SU-DHL-6 (cell line): ENCODE measurements around the gene ZNF678.

Experiments used
- H2AFZ ChIP-seq: fragments of 200-600 bp; sonication (generic); 2 replicates; pipeline ENCODE4 v1.6.1; 2014; ENCODE audit warnings: low read depth, mild to moderate bottlenecking, moderate library complexity, mixed read lengths, antibody characterized with exemption, low read length; ENCODE audit not compliant: severe bottlenecking
- H3F3A ChIP-seq: fragments of 200-600 bp; shearing (Covaris generic); 2 replicates; pipeline ENCODE4 v1.6.0; 2016; ENCODE audit warnings: antibody characterized with exemption, mild to moderate bottlenecking; ENCODE audit not compliant: insufficient read depth
- H3K27ac ChIP-seq: fragments of 200-600 bp; sonication (generic); 2 replicates; pipeline ENCODE4 v1.5.1; 2016; ENCODE audit warnings: low read depth, mild to moderate bottlenecking, low read length, moderate library complexity, mixed read lengths
- H3K27me3 ChIP-seq: fragments of 200-600 bp; sonication (generic), shearing (Covaris generic); 2 replicates; pipeline ENCODE4 v1.6.0; 2014; ENCODE audit warnings: mild to moderate bottlenecking, low read length
- H3K36me3 ChIP-seq: fragments of 200-600 bp; sonication (generic); 2 replicates; pipeline ENCODE4 v1.6.1; 2014; ENCODE audit warnings: mild to moderate bottlenecking, low read length, mixed read lengths
- H3K4me2 ChIP-seq: fragments of 300-600, 200-600 bp; shearing (Covaris generic), sonication (generic); 2 replicates; pipeline ENCODE4 v1.6.0; 2014; ENCODE audit warnings: low read length, low read depth, mild to moderate bottlenecking; ENCODE audit not compliant: poor library complexity, severe bottlenecking
- H3K4me3 ChIP-seq: fragments of 200-600 bp; sonication (generic); 2 replicates; pipeline ENCODE4 v1.5.1; 2014; ENCODE audit warnings: antibody characterized with exemption, low read length, mild to moderate bottlenecking, mixed read lengths; ENCODE audit not compliant: insufficient read depth, poor library complexity, severe bottlenecking
- H3K79me2 ChIP-seq: fragments of 200-600 bp; sonication (generic); 2 replicates; pipeline ENCODE4 v1.6.1; 2014; ENCODE audit warnings: mild to moderate bottlenecking, low read length, moderate library complexity; ENCODE audit not compliant: insufficient read depth
- H3K9ac ChIP-seq: fragments of 200-600 bp; sonication (generic); 2 replicates; pipeline ENCODE4 v1.7.0; 2014; ENCODE audit warnings: mild to moderate bottlenecking, low read length
- H3K9me2 ChIP-seq: fragments of 200-600 bp; sonication (generic); replicated peaks from 2 replicates; pipeline ENCODE4 v1.6.1; 2014; ENCODE audit warnings: low read length; ENCODE audit not compliant: insufficient read depth
- H3K9me3 ChIP-seq: fragments of 200-600 bp; sonication (generic); 2 replicates; pipeline ENCODE4 v1.6.1; 2014; ENCODE audit warnings: low read length, mixed read lengths; ENCODE audit not compliant: insufficient read depth
- H4K20me1 ChIP-seq: fragments of 200-600 bp; sonication (generic); 2 replicates; pipeline ENCODE4 v1.6.1; 2014; ENCODE audit warnings: low read depth, mild to moderate bottlenecking, antibody characterized with exemption, low read length, moderate library complexity, mixed read lengths
- CTCF ChIP-seq: fragments of 200-600 bp; sonication (generic); IDR thresholded peaks from one replicate; pipeline ENCODE4 v1.5.1; 2017; ENCODE audit warnings: antibody characterized with exemption, mild to moderate bottlenecking, low read length, moderate library complexity; ENCODE audit not compliant: insufficient read depth, poor library complexity, severe bottlenecking
- EZH2phosphoT487 ChIP-seq: fragments of 200-600 bp; sonication (generic), shearing (Covaris generic); conservative IDR thresholded peaks from 2 replicates; pipeline ENCODE4 v1.6.1; 2018; ENCODE audit warnings: mild to moderate bottlenecking, antibody characterized with exemption, low read length, moderate library complexity, mixed read lengths

ZNF678 gene

GRCh38 chr1:227613526-227613925 is 50.2 kb downstream of the ZNF678 start:
- Histone ChIP-seq H3K27me3 (no peaks in the 10 kb centered on the region), H3K9ac (no peak overlapping the region), H3K4me3 (no peak overlapping the region), H3F3A (no peaks in the 10 kb centered on the region), H4K20me1 (no peaks in the 10 kb centered on the region), H3K9me2 (no peaks in the 10 kb centered on the region), H3K79me2 (peaks cover 3% of the 10 kb centered on the region; the same call in 1 of the 2 replicates), H2AFZ (no peak overlapping the region), H3K27ac (no peak overlapping the region), H3K4me2 (no peak overlapping the region), H3K9me3 (peaks cover 6% of the 10 kb centered on the region; the same call in 1 of the 2 replicates), H3K36me3 (peaks cover 7% of the 10 kb centered on the region; the same call in 1 of the 2 replicates)
- no peak for TF ChIP-seq CTCF
- TF ChIP-seq EZH2phosphoT487 = no peak

- Histone ChIP-seq H3K36me3 (peaks cover 11% of the 10 kb centered on the region; the same call in 1 of the 2 replicates), H3K4me3 (no peak overlapping the region), H3K9ac (no peak overlapping the region), H3K27ac (no peak overlapping the region), H3F3A (no peaks in the 10 kb centered on the region), H3K9me3 (peaks cover 15% of the 10 kb centered on the region; the same call in 1 of the 2 replicates), H4K20me1 (no peaks in the 10 kb centered on the region), H3K4me2 (no peak overlapping the region), H3K79me2 (peaks cover 13% of the 10 kb centered on the region; the same call in 1 of the 2 replicates), H2AFZ (no peak overlapping the region), H3K9me2 (no peaks in the 10 kb centered on the region), H3K27me3 (no peaks in the 10 kb centered on the region)
- TF ChIP-seq CTCF = no peak
- no peak for TF ChIP-seq EZH2phosphoT487
Measured at GRCh38 chr1:227621211-227621610, 57.9 kb downstream of the ZNF678 start.

DNA sequence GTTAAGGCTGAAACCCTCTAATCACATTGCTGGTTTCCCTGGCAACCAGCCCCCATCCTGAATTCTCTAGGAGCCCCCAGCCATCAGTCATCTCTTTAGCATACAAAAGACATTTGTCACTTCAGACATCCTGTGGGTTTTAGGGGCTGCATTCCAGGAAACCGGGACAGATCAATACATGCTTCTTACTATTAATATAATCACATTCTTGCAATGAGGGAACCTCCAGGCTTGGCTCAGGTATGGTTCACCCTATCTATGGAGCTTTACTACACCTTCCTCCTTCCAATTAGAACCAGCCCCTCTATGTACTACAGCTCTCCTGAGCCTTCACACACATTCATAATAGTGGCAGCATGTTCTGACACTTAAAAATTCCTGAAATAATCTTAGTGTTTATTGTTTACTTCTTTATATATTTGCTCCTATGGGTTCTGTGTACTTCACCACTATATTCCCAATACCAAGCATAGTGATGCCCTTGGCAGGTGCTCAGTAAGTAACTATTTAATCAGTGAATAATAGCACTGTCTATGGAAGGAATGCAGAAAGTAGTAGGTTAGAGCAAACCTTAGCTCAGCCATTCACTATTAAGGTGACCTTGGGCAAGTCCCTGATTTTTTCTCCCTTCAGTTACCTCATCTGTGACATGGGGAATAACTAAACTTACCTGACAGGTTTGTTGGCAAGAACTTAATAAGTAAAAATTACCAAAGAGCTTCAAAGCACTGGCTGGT is 59.6 kb downstream of the ZNF678 start:
- Histone ChIP-seq H3F3A (no peaks in the 10 kb centered on the region), H4K20me1 (no peaks in the 10 kb centered on the region), H3K27ac (no peak overlapping the region), H3K9ac (no peak overlapping the region), H3K36me3 (peaks cover 11% of the 10 kb centered on the region; the same call in 1 of the 2 replicates), H3K27me3 (no peaks in the 10 kb centered on the region), H3K9me2 (no peaks in the 10 kb centered on the region), H2AFZ (no peak overlapping the region), H3K4me3 (no peak overlapping the region), H3K79me2 (peaks cover 13% of the 10 kb centered on the region; the same call in 1 of the 2 replicates), H3K4me2 (no peak overlapping the region), H3K9me3 (peaks cover 17% of the 10 kb centered on the region; the same call in 1 of the 2 replicates)
- no peak for TF ChIP-seq EZH2phosphoT487
- TF ChIP-seq CTCF = no peak
